Activated T-cell treated with anti-CD3 and anti-CD28 coated beads, Interleukin-2, amount 50 U/mL, for 48 hours (primary cell): ENCODE data around the gene SARNP.

ENCODE experiments used
- DNase-seq, 2 experiments: peaks; one replicate each; pipeline ENCODE4 v3.0.0-alpha.2; 2020

Gene SARNP

DNA sequence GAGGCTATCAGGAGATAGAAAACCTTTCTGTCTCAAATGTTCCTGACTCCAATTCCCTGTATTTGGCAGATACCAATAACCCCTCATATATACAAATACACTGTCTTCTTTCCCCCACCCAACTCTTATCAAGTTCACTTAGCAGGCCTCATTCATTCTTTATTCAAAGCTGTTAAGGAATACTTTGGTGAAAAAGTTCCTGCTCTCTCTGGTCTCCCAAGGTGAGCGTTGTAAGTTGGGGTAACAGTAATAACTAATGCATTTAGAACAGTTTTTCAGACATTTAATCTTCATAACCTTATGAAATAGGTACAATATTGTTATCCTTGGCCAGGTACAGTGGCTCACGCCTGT lies 78.5 kb downstream of the SARNP start:
- DNase-seq: no peak

DNA sequence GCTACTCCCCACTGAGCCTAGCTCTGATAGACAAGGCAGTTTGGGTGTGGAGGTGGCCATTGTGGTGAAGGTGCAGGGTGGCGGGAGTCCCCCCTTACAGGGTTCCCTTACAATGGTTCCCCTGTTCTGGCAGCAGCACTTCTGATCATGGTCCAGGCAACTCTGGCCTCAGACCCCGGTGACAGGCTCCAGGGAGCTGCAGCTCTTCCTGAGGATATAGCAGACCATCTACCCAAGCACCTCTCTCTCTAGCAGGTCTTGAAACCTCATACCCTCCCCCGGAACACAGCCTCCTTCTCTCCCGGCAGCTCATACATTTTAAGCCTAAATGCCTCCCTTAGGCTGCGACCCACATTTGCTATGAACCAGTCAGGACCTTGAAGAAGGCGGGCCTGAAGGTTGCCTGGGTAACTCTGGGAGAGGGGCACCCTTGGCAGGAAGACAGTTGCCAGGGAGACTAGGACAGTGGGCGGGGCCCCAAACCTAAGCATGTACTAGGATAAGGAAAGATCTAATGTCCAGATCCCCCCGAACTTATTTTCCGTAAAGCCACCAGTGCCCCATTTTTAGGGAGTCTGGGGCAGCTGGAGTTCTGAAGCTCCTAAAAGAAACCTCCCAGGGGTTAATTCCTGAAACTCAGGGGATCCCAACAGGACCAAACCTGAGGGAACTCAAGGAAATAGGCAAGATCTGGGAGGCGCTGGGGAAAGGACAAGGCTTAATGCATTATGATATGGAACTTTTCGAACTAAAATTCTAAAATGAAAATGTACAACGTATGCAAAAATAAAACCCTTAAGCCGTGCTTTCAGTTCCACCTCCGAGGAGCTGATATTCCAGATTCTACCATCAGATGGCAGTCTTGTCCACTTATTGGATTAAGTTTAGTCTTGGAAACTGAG lies 79.2 kb downstream of the SARNP start:
- DNase-seq: peak; percentile 84 to 85

DNA sequence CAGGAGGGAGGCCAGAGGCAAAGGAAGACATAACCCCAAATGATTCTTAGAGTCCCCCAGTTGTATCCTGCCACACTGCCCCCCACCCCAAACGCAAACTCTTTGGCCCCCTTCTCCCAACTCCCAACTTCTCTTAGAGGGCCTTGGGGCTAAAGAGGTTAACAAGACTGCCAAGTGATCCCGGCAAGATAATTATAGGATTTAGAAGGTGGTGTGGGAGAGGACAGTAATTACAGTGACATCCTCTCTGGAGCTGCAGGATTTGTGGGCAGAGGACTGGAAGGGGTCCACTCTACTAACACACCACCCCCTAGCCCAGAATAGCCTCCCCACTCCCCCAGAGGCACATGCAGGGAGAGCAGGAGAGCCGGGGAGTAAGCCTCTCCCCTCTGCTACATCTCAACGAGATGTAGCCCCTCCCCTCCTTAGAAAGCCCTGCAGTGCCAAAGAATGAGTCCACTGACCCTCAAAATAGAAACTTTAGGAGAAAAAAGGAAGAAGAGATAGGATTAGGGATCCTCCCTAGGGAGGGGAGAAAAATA lies 79.9 kb downstream of the SARNP start:
- DNase-seq: no peak

DNA sequence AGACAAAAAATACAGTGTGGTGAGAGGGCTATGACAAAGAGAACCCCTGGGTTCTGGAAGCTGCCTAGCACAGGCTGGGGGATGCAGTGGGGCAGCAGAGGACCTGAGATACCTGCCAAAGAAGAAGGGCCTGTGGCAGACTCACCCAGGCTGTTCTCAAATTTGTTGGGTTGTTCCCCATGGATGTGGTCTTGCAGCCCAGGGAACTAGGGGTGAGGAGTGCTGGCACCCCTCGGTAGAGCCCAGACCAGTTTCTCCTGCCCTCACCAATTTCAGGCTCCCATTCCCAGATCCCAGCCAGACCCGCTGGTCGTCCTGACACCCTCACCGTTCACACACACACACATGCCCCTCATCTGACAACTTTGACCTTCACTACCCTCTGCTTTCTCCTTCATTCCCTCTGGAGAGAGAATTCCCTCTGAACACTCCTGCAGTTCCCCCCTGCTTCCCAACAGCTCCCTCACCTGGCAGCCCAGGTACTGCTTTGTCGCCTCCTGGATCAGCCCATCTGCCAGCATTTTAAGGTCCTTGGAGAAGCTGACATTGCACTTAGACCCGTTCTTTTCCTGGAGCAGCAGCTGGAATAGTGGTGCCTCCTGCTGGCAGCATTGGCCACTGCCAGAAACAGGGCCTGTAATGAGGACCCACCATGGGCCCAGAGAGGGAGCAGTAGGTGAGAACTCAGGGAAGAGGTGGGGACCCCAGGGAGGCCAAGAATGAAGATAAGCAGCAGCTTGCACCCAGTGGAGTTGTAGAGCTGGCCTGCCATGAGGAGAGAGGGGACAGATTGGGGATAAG lies 80.5 kb downstream of the SARNP start:
- peak; percentile 81 to 83 for DNase-seq

DNA sequence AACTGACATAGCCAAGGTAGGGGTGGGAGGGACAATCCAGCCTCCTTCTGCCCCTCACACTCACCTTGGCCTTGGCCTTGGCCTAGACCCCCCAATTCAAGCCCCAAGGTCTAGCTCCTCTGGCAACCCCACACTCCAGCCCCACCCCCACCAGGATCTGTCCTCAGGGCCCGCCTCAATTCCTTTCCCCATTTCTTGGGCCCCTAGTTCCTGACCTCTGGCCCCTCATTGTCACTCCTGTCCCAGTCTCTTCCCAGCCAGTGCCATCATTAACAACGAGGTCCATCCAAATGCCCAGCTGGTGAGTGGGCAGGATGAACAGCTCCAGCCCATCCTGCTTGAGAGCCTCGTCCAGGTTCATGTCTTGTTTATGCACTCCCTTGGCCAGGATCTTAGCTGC lies 81.4 kb downstream of the SARNP start:
- no peak for DNase-seq

DNA sequence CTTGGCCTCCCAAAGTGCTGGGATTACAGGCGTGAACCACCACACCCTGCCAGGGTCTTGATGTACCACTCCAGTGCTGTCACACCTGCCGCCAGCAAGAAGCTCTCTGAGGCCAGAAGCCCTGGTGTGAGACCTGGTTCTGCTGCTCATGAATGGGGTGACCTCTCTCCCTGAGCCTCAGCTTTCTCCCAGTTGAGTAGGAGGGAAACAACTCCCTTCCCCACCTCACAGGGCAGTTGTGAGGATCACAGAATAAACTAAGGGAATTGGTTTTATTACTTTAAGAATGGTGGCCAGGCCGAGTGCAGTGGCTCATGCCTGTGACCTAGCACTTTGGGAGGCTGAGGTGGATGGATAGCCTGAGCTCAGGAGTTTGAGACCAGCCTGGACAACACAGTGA lies 82.9 kb downstream of the SARNP start:
- no peak for DNase-seq

DNA sequence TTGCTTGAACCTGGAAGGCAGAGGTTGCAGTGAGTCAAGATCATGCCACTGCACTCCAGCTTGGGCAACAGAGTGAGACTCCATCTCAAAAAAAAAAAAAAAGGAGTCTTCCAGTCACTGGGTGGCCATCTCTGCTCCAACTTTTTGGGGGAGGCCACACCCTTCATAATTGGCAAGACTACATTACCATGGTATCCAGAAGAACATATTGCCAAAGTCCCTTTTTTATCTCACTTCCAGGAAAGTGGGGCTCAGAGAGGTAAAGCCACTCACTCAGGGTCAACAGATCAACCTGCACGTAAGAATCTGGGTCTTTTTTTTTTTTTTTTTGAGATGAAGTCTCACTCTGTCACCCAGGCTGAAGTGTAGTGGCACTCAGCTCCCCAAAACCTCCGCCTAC lies 83.7 kb downstream of the SARNP start:
- DNase-seq: no peak

DNA sequence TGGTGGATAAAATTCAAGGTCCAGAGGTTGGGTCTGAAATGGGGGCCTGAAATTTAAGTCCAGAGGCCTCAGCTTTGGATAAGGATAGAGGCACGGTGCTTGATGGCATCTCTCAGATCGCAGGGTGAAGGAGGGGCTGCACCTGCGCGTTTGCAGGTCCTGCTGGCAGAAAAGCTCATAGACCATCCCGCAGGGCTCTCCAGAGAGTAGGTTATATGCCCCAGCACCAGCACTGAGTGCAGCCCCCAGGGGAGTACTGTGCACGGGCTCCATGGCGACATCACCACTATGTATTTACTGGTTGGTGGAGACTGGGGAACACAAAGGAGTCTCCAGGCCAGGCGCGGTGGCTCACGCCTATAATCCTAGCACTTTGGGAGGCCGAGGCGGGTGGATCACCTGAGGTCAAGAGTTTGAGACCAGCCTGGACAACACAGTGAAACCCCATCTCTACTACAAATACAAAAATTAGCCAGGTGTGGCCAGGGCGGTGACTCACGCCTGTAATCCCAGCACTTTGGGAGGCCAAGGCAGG lies 84.4 kb downstream of the SARNP start:
- no peak for DNase-seq

DNA sequence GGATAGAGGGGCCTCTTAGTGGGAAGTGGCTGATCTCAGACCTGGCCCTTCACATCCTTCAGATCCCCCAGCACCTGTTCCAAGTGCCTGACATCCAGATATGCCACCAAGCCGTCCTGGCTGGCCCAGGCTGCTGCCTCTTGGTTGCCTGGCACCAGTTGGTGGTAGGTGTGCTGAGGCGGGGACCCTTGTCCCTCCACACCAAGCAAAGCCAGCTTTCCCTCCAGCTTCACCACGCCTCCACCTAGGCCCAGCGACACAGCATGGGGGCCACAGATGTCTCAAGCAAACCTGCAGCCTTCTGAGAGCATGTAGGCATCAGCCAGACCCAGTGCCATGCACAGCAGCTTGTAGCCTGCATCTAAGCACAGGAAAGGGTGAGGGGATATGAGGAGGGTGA lies 85.2 kb downstream of the SARNP start:
- no peak for DNase-seq

DNA sequence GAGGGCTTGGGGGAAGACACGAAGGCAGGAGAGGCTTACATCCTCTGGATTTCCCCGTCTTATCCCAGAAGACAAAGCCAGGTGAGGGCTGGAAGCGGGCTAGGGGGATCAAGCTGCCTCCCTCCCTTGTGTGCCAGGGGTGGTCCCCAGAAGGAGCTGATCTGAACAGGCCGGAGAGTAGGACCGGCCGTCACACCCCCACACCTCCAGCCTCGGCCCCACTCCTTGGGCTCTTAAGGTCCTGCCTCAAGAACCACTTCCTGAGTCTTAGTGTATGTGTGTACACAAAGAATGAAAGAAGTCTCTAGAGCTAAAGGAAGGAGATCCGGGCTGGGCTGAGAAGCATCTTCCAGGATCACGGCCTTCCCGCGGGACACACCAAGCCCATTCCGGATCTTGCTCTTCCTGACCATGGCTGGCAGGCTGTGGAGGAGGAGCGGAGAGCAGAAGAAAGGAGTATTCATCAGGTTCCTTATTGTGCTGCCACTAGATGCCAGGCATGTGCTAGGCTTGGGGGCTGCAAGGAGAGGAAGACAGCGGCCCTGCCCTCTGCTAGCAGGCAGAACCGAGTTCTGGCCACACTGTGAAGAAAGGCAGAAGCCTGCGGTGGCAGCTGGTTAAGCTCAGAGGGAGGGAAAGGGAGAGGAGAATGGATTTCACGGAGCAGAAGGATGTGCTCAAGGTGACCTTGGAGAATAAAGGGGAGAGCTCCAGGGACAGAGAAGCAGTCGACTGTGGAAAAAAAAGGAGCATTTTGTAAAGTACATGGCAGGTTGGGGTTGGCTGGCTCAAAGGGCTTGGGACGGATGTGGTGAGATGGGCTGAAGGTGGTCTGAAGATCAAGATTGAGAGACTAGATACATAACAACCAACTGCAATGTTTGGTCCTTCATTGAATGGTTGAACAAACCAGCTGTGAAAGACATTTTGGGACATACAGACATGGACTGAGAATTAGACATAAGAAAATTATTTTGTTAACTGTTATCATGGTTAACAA lies 87.4 kb downstream of the SARNP start:
- peak; percentile 50 to 58 for DNase-seq

DNA sequence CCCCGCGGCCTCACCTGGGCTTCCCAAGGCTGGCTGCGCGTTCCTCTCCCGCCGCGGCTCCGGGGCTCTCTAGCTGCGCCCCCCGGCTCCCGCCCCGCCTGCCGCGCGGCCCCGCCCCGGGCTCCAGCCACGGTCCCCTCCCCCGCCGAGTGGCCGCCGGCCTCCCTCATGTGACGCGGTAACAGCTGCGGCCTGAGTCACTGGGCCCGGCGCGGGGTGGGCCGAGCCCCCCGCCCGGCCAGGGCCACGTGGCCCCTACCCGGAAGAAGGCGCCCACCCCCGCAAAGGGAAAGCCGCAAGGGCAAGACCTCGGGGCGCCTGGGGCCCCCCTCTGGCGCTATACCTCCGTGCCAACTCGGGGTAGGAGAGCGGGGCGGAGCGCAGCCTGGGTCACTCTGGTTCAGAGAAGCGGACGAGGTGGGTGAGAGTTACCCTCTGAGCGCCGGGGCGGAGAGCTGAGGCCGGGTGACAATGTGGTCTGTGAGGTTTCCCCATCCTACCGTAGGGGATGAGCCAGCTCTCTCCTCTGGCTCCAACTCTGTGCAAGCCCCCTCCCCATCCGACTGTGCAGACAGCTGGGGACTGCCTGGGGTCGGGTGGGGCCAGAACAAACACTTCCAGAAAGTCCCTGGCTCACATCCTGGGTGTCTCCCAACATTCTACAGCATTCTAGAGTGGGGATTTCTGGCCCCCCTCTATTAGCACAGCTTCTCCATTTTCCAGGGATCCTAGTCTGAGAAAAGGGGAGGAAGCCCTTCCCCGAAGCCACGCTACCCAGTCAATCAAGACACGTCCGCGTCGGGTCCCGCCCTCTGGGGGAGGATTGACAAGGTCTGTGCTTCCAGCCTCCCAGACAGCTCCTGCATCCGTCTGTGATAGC lies 88.3 kb downstream of the SARNP start, which contains the start of gene CD63:
Gene CD63 (minus strand): TSS at position 71 of the 880 bp plus-strand sequence. CDS start 668 bp downstream, outside the sequence.
- DNase-seq: peak; percentile 85 to 89

DNA sequence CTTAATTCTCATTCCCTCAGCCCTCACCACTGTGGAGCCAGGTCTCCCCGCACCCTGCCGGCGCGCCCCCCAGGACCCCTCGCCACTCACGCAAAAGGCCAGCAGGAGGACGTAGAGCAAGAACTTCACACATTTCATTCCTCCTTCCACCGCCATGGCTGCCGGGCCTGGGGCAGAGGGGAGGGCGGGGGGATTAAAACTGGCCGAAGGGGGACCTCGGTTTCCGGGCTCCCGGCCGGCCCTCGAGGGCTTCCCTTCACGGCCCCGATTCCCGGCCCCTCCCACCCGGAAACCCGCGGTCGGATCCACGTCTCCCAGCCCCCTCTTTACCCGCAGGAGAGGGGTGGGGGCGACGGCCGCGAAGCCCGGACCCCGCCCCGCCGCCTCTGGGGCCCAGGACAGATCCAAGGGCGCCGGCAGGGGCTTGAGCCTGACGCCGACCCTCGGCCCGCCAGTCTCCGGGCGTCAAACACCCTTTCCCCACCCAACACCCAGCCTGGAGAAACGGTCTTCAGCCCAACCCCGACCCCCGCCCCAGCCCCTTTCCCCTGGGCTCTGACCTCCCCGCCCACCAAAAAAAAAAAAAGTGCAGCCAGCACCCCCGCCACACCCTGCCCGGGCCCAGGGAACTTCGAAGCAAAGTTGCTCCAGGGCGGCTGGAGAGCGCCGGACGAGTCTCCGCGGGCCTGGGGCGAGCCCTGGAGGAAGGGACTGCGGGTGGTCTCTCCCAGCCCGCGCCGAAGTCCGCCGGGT lies 89.2 kb downstream of the SARNP start:
- DNase-seq: peak in 1 of 2 experiments; percentile 52

DNA sequence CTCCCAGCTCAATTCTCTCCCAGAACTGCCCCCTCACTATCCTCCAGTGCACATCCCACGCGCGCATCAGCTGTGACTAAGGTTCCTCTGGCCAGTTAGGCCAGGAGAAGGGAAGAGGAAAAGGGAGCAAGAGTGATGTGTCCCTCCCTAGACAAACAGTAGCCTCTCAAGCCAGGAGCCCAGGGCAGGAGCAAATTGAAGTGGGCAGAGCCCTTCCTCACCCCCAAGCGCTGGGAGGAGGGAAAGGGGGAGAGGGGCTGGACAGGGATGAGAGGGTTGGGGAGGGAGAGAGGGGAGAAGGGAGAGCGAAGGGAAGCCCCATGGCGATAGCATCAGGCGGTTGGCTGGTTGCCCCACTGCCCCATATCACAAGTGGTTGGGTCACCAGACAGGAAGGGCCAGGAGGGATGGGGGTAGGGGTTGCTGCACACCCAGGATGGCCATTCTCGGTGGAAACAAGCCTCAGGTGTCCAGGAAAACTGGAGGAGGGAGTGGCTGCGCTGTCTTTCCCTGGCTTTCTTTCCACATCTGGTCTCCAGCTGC lies 89.8 kb downstream of the SARNP start:
- no peak for DNase-seq

DNA sequence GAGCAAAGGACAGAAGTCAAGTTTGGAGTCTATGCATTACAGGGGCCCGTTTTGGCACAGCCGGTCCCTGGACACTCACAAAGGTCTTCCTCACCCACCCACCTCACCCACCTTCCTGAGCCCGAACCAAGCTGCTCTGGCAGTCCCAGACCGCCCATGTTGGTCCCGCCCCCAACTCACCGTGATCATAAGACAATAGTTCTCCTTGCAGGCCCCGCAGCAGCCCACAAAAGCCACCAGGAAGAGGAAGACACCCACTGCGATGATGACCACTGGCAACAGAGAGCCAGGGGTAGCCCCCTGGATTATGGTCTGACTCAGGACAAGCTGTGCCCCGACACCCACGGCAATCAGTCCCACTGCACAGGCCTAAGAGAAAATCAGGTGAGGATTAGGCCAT lies 90.6 kb downstream of the SARNP start:
- DNase-seq: no peak

DNA sequence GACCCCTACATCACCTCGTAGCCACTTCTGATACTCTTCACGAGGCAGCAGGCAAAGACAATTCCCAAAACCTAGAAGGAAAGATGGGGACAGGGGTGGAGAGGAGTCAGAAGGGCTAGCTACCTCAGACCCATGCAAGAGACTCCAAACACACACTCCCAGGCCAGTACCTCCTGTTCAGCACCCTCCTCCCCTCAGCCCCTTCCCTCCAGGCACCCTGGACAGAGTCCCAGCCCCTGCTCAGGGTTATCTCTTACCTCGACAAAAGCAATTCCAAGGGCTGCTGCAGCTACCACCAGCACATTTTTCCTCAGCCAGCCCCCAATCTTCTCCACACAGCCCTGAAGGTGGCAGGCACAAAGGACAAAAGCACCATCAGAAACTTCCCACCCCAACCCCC lies 92.0 kb downstream of the SARNP start:
- no peak for DNase-seq

DNA sequence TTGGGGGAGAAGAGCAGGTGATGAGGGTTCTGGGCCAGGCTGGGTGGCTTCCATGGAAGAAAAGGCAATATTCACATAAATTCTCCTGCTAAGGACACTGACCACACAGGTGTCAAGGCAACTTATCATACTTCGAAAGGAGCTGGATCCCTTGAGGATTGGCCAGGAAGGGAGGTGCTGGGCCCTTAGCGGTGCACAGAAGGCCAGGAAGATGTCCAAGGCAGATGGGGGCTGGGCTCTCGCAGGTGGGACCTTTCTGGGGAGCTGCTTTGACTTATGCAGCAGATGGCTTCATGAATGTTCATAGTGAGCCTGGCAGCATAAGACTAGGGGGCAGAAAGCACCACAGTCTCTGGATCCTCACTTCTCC lies 92.6 kb downstream of the SARNP start:
- DNase-seq: no peak

DNA sequence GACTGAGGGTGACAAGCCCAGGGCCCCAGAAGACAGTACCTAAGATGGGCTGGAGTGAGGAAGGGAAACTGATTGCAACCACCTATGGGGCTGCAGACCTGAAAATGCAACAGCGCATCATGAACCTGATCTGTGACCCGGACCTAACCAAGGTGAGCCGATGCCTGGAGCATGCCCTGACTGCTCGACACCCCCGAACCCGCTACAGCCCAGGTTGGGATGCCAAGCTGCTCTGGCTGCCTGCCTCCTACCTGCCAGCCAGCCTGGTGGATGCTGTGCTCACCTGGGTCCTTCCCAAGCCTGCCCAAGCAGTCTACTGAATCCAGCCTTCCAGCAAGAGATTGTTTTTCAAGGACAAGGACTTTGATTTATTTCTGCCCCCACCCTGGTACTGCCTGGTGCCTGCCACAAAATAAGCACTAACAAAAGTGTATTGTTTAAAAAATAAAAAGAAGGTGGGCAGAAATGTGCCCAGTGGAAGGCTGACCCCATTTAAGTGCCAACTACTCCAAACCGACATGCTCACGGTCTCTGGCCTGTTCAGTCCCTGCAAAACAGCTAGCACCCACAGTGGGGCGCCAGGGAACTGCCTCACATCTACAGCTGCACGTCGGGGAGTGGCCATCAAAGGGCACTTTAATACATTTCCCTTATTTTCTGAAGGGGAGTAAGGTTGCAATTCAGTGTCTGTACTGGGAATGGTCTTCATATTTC lies 93.1 kb downstream of the SARNP start:
- DNase-seq: peak; percentile 79 to 80

DNA sequence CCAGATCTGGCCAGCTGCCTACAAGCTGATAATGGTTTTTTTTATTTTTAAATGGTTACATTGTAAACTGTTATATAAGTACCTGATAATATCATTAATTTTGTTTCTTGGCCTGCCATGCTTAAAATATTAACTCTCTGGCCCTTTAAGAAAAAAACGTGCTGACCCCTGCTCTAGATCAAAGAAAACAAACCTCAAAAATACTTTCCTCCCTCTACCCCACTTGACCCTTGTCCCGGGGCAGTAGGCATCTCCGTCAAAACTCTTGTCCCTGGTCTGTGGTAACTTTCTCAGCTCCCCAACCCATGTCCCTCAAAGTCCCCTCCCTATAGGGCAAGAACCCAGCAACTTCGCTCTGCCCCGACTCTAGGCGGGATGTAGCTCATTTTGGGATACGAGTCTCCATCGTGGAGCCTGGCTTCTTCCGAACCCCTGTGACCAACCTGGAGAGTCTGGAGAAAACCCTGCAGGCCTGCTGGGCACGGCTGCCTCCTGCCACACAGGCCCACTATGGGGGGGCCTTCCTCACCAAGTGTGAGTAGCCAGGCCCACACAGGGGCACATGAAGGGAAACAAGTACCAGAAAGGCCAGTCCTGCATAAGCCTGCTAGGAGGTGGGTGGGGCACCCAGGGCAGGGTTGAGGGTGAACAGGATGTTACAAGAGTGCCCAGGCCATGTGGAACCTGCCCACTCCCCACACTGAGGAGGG lies 93.9 kb downstream of the SARNP start:
- DNase-seq: no peak

DNA sequence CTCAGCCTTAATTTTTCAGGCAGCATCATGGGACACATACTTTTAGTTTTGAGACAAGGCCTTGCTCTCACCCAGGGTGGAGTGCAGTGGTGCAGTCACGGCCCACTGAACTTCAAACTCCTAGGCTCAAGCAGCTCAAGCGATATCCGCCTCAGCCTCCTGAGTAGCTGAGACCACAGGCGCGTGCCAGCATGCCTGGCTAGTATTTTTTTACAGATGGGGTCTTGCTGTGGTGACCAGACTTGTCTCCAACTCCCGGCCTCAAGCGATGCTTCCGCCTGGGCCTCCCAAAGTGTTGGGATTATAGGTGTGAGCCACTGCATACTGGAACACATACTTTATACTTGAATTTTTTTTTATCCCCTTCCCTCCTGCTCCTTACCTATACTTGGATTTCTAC lies 94.6 kb downstream of the SARNP start:
- DNase-seq: no peak
